Loucy (cell line): ENCODE results near the gene TRHDE.

Experiments used
- H2AFZ ChIP-seq: fragments of 200-600 bp; sonication (generic); 2 replicates; pipeline ENCODE4 v1.6.0; 2016; ENCODE audit warnings: antibody characterized with exemption, mild to moderate bottlenecking, low read length, moderate library complexity
- H3F3A ChIP-seq: fragments of 200-600 bp; 2 replicates; pipeline ENCODE4 v1.6.0; 2016; ENCODE audit warnings: antibody characterized with exemption, low read depth, mild to moderate bottlenecking
- H3K27me3 ChIP-seq: fragments of 200-600 bp; sonication (generic); 2 replicates; pipeline ENCODE4 v1.6.1; 2014; ENCODE audit warnings: low read length, mild to moderate bottlenecking; ENCODE audit not compliant: insufficient read depth, poor library complexity, severe bottlenecking
- H3K36me3 ChIP-seq: fragments of 200-600 bp; sonication (generic); 2 replicates; pipeline ENCODE4 v1.6.1; 2016; ENCODE audit warnings: low read length; ENCODE audit not compliant: insufficient read depth
- H3K4me1 ChIP-seq: fragments of 200-600 bp; sonication (generic); 2 replicates; pipeline ENCODE4 v1.5.1; 2014; ENCODE audit warnings: low read length, mild to moderate bottlenecking; ENCODE audit not compliant: insufficient read depth, poor library complexity, severe bottlenecking
- H3K4me2 ChIP-seq: fragments of 200-600 bp; sonication (generic); 2 replicates; pipeline ENCODE4 v1.6.0; 2014; ENCODE audit warnings: antibody characterized with exemption, low read length, low read depth, mild to moderate bottlenecking; ENCODE audit not compliant: poor library complexity, severe bottlenecking
- H3K4me3 ChIP-seq: fragments of 200-600 bp; sonication (generic); 2 replicates; pipeline ENCODE4 v1.5.1; 2014; ENCODE audit warnings: low read length, mild to moderate bottlenecking, mixed read lengths; ENCODE audit not compliant: poor library complexity, severe bottlenecking
- H3K79me2 ChIP-seq: fragments of 200-600 bp; sonication (generic); 2 replicates; pipeline ENCODE4 v1.6.1; 2014; ENCODE audit warnings: low read length; ENCODE audit not compliant: insufficient read depth
- H3K9ac ChIP-seq: fragments of 200-600 bp; sonication (generic); 2 replicates; pipeline ENCODE4 v1.6.0; 2014; ENCODE audit warnings: mild to moderate bottlenecking, low read depth, low read length, moderate library complexity; ENCODE audit not compliant: poor library complexity, severe bottlenecking
- H3K9me2 ChIP-seq: fragments of 200-600 bp; sonication (generic); replicated peaks from 2 replicates; pipeline ENCODE4 v1.6.1; 2016; ENCODE audit warnings: low read depth, low read length, mixed read lengths
- H3K9me3 ChIP-seq: fragments of 200-600 bp; sonication (generic); 2 replicates; pipeline ENCODE4 v1.6.1; 2014; ENCODE audit warnings: mild to moderate bottlenecking, antibody characterized with exemption, low read length, low read depth; ENCODE audit not compliant: insufficient read depth
- H4K20me1 ChIP-seq: fragments of 200-600 bp; sonication (generic); 2 replicates; pipeline ENCODE4 v1.6.0; 2014; ENCODE audit warnings: antibody characterized with exemption, low read length, mild to moderate bottlenecking; ENCODE audit not compliant: insufficient read depth, poor library complexity, severe bottlenecking
- CTCF ChIP-seq: fragments of 200-600 bp; sonication (generic); conservative IDR thresholded peaks from 2 replicates; pipeline ENCODE4 v1.5.1; 2014; ENCODE audit warnings: mild to moderate bottlenecking, antibody characterized with exemption, low read length
- EZH2phosphoT487 ChIP-seq: fragments of 200-600 bp; IDR thresholded peaks from 2 replicates; pipeline ENCODE4 v1.6.1; 2018; ENCODE audit warnings: antibody characterized with exemption, mild to moderate bottlenecking, moderate library complexity, borderline replicate concordance

Gene TRHDE

DNA sequence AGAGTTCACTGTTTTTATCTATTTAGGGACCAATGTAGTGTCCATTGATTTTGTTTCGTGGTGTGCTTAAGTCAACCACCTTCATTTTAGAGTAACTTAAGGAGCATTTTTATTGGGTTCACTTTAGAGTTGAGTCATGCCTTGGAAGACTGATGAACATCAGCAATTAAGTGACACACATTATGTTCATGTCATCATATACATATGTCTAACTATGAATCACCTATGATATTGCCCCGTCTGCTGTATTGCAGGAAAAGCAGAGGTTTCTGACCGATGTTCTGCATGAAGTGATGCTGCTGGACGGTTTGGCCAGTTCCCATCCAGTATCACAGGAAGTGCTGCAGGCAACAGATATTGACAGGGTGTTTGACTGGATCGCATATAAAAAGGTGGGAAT is 227.1 kb downstream of the TRHDE start:
- H3K9me2 ChIP-seq = no peaks in the 10 kb centered on the region; the same call in 1 of the 2 replicates
- no peaks in the 10 kb centered on the region for H3F3A ChIP-seq
- no peaks in the 10 kb centered on the region for H3K9me3 ChIP-seq
- H4K20me1 ChIP-seq = no peaks in the 10 kb centered on the region
- no peaks in the 10 kb centered on the region for H3K27me3 ChIP-seq
- H3K79me2 ChIP-seq = no peaks in the 10 kb centered on the region
- H2AFZ ChIP-seq = no peak overlapping the region
- H3K9ac ChIP-seq = no peak overlapping the region
- H3K4me3 ChIP-seq = no peak overlapping the region
- TF ChIP-seq CTCF (no peak), EZH2phosphoT487 (no peak)
- no peak overlapping the region for H3K4me2 ChIP-seq
- H3K36me3 ChIP-seq = no peaks in the 10 kb centered on the region
- no peaks in the 10 kb centered on the region for H3K4me1 ChIP-seq

DNA sequence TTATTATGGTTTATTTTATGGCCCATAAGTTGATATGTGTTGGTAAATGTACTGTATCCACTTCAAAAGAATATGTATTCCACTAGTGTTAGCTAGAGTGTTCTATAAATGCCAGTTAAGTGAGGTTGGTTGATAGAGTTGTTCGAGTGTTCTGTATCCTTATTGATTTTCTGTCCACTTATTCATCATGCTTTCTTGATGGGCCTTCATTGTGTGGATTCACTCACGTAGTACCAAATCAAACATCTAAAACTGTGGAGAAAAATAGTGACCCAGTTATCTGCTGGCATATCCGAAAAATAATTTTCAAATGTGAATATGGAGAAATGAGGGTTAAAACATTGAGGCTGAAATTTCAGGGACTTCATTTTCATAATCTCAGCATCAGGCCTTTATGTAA is 230.4 kb downstream of the TRHDE start:
- Histone ChIP-seq H3F3A (no peaks in the 10 kb centered on the region), H3K4me3 (no peak overlapping the region), H4K20me1 (no peaks in the 10 kb centered on the region), H3K79me2 (no peaks in the 10 kb centered on the region), H2AFZ (no peak overlapping the region), H3K9ac (no peak overlapping the region), H3K4me2 (no peak overlapping the region), H3K36me3 (no peaks in the 10 kb centered on the region), H3K27me3 (no peaks in the 10 kb centered on the region), H3K4me1 (no peaks in the 10 kb centered on the region), H3K9me2 (no peaks in the 10 kb centered on the region), H3K9me3 (no peaks in the 10 kb centered on the region)
- no peak for TF ChIP-seq CTCF
- no peak for TF ChIP-seq EZH2phosphoT487

DNA sequence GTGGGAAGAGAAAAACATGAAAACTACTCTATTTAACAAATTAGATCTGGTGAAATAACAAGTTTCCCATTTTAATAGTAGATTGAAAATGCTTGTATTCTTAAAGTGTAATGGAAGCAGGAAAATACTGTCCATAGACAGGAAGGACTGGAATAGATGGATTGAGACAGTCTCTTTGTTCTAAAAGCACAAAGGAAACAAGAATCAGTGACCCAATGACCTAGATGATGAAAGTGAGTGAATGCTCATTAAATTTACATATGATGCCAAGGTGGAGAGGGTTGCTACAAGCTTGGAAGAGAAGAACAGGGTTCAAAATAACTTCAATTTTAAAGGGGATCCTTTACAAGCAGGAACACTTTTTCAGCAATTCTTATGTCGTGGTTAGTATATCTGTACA is 233.1 kb downstream of the TRHDE start:
- TF ChIP-seq EZH2phosphoT487 (no peak), CTCF (no peak)
- no peak overlapping the region for H3K9ac ChIP-seq
- H4K20me1 ChIP-seq = no peaks in the 10 kb centered on the region
- no peaks in the 10 kb centered on the region for H3K9me3 ChIP-seq
- no peak overlapping the region for H3K4me3 ChIP-seq
- H3K36me3 ChIP-seq = no peaks in the 10 kb centered on the region
- no peaks in the 10 kb centered on the region for H3F3A ChIP-seq
- H2AFZ ChIP-seq = no peak overlapping the region
- no peaks in the 10 kb centered on the region for H3K27me3 ChIP-seq
- H3K79me2 ChIP-seq = no peaks in the 10 kb centered on the region
- no peak overlapping the region for H3K4me2 ChIP-seq
- H3K9me2 ChIP-seq = no peaks in the 10 kb centered on the region
- H3K4me1 ChIP-seq = no peaks in the 10 kb centered on the region
